ENCODE results near the gene BNIP3. TPM values are rescaled to one million over a fixed set of nuclear protein-coding genes. Genes with fewer than 3 reads are reported as not detected.
A peak's percentile ranks its signal among the peaks of the same experiment; 100 is the strongest.

Gene BNIP3
- total and polyA plus RNA-seq, 2 of the 13 experiments (the other 11 are each of a cell fraction or from before 2014, with no cell fraction given) = 73.7 to 223 TPM

DNA sequence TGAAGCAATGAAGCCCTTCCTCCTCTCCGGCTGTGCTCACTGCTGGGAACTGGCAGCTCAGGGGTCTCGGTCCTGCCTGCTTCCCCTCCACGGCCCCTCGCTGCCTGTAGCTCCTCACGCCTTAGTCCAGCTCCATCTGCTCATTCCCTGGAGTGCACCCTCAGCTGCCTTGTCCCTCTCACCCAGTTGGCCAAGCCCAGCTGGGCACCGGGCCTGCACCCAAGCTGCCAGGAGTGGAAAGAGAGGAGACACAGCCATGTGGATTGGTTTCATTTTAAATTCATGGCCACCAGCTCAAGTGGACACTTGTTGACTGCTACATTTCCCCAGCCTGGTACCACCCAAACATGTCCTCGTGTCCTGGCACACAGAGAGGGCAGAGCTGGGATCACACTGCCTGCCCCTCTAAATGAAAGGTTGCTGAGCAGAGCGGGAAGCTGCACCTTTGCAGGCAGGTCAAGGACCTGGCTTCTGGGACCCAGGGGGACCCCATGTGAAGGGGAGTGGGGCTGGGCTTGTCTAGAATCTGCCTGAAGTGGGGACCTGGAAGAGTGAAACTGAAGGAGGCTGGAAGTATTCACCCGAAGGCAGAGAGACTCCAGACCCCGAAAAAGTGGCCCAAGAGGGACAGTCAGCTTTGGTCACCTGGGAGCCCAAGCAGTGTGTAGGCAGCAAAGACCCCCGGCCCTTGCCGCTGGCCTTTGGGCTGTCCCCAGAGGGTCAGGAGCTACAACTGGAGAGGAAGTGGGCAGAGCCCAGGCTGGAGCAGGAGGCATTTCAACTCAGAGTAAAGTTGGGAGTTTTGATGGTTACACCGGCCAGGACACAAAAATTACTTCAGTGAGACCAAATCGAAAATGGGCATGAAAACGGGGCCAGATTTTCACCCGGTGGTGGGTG, 15.0 kb upstream of the BNIP3 start (continued):
- TF ChIP-seq, protein P1, sequence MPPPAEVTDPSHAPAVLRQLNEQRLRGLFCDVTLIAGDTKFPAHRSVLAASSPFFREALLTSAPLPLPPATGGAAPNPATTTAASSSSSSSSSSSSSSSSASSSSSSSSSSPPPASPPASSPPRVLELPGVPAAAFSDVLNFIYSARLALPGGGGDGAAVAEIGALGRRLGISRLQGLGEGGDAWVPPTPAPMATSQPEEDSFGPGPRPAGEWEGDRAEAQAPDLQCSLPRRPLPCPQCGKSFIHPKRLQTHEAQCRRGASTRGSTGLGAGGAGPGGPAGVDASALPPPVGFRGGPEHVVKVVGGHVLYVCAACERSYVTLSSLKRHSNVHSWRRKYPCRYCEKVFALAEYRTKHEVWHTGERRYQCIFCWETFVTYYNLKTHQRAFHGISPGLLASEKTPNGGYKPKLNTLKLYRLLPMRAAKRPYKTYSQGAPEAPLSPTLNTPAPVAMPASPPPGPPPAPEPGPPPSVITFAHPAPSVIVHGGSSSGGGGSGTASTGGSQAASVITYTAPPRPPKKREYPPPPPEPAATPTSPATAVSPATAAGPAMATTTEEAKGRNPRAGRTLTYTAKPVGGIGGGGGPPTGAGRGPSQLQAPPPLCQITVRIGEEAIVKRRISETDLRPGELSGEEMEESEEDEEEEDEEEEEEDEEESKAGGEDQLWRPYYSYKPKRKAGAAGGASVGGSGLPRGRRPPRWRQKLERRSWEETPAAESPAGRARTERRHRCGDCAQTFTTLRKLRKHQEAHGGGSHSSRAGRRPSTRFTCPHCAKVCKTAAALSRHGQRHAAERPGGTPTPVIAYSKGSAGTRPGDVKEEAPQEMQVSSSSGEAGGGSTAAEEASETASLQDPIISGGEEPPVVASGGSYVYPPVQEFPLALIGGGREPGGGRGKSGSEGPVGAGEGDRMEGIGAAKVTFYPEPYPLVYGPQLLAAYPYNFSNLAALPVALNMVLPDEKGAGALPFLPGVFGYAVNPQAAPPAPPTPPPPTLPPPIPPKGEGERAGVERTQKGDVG (CRISPR knock-in tag; IDR thresholded peaks at IDR 0.05; ENCODE audit: borderline replicate concordance) = no peak
- peak; percentile 71 for TF ChIP-seq ZNF883 (CRISPR knock-in tag; IDR thresholded peaks at IDR 0.05; ENCODE audit: not compliant biosample characterization)
- TF ChIP-seq, protein P2, sequence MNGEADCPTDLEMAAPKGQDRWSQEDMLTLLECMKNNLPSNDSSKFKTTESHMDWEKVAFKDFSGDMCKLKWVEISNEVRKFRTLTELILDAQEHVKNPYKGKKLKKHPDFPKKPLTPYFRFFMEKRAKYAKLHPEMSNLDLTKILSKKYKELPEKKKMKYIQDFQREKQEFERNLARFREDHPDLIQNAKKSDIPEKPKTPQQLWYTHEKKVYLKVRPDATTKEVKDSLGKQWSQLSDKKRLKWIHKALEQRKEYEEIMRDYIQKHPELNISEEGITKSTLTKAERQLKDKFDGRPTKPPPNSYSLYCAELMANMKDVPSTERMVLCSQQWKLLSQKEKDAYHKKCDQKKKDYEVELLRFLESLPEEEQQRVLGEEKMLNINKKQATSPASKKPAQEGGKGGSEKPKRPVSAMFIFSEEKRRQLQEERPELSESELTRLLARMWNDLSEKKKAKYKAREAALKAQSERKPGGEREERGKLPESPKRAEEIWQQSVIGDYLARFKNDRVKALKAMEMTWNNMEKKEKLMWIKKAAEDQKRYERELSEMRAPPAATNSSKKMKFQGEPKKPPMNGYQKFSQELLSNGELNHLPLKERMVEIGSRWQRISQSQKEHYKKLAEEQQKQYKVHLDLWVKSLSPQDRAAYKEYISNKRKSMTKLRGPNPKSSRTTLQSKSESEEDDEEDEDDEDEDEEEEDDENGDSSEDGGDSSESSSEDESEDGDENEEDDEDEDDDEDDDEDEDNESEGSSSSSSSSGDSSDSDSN (CRISPR knock-in tag; IDR thresholded peaks at IDR 0.05) = no peak; the same call in 1 of the 2 replicates
- TF ChIP-seq, protein P3, sequence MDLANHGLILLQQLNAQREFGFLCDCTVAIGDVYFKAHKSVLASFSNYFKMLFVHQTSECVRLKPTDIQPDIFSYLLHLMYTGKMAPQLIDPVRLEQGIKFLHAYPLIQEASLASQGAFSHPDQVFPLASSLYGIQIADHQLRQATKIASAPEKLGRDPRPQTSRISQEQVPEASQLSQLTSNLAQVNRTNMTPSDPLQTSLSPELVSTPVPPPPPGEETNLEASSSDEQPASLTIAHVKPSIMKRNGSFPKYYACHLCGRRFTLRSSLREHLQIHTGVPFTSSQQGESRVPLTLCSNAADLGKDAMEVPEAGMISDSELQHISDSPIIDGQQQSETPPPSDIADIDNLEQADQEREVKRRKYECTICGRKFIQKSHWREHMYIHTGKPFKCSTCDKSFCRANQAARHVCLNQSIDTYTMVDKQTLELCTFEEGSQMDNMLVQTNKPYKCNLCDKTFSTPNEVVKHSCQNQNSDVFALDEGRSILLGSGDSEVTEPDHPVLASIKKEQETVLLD (CRISPR knock-in tag; IDR thresholded peaks at IDR 0.05; ENCODE audit: low read depth) = no peak
- TF ChIP-seq, protein P4, sequence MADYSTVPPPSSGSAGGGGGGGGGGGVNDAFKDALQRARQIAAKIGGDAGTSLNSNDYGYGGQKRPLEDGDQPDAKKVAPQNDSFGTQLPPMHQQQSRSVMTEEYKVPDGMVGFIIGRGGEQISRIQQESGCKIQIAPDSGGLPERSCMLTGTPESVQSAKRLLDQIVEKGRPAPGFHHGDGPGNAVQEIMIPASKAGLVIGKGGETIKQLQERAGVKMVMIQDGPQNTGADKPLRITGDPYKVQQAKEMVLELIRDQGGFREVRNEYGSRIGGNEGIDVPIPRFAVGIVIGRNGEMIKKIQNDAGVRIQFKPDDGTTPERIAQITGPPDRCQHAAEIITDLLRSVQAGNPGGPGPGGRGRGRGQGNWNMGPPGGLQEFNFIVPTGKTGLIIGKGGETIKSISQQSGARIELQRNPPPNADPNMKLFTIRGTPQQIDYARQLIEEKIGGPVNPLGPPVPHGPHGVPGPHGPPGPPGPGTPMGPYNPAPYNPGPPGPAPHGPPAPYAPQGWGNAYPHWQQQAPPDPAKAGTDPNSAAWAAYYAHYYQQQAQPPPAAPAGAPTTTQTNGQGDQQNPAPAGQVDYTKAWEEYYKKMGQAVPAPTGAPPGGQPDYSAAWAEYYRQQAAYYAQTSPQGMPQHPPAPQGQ (CRISPR knock-in tag; IDR thresholded peaks at IDR 0.05; ENCODE audit: borderline replicate concordance) = no peak

Measured in HepG2 (cell line).